GM18951 (cell line): Measurements from ENCODE around the gene NUB1.

Source experiments
- POLR2A ChIP-seq: IDR thresholded peaks from 4 replicates; pipeline ENCODE4 v1.6.1; 2011; ENCODE audit warnings: mild to moderate bottlenecking; ENCODE audit not compliant: insufficient read length, insufficient read depth; ENCODE audit errors: extremely low read depth
- in situ Hi-C: fragments of 300-500 bp; cut with MboI; formaldehyde crosslinking; loops from one replicate; pipeline ENCODE4 v1.12.0; 2022; ENCODE audit warnings: low sequenced_read_pairs, mixed read lengths, inconsistent platforms; ENCODE audit not compliant: unreplicated experiment

The NUB1 gene

DNA sequence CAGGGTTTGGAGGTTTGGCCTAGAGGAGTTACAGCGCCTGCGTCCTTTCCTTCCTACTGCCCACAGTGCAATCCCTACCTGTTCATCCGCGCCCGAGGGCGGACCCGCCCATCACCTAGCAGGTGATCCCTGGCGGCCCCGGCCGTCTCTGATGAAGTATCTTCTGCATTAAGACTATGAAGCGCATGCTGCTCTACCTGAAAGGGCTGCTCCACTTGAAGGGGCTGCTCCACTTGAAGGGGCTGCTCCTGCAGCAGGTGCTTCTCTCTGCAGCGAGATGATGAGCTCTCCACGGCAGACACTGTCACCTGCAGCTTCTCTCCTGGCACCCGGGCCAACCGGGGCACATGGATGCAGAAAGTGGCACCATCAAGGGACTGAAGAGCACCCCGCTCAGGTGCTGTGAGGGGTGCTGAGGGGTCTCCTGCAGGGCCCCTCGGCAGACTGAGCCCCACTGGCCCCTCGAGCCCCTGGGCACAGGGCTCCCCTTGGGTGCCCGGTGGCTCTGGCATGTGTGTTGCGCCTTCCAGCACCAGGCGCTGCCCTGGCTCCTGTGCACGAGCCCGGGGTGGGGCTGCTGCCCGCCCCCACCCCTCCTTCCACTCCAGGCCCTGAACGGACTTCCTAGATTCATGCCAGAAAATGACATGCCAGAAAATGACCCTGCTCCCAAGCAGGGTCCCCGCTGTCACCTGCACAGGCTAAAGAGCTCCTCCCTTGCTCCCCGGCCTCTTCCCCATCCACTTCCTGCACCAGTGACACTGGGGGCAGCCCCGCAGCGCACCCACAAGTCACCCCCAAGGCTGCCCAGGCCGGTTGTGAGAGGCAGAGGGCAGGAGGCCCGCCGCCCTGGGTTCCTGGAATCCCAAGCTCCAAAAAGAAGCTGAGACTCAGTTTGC is 38.8 kb downstream of the NUB1 start:
- TF ChIP-seq POLR2A = no peak
- in situ Hi-C loops = no loop called here

DNA sequence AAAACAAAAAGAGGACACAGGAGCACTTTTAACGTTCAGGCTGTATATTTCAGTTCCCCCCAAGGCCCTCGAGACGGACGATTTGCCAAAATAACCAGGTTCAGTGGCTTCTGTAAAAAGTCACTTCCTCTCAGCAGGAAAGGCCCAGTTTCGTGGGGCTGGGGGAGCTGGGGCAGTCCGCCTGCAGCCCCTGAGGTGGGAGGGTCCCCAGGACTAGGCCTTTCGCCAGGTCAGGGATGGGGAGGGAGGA is 39.4 kb downstream of the NUB1 start:
- TF ChIP-seq POLR2A = no peak
- in situ Hi-C loops = no loop called here

DNA sequence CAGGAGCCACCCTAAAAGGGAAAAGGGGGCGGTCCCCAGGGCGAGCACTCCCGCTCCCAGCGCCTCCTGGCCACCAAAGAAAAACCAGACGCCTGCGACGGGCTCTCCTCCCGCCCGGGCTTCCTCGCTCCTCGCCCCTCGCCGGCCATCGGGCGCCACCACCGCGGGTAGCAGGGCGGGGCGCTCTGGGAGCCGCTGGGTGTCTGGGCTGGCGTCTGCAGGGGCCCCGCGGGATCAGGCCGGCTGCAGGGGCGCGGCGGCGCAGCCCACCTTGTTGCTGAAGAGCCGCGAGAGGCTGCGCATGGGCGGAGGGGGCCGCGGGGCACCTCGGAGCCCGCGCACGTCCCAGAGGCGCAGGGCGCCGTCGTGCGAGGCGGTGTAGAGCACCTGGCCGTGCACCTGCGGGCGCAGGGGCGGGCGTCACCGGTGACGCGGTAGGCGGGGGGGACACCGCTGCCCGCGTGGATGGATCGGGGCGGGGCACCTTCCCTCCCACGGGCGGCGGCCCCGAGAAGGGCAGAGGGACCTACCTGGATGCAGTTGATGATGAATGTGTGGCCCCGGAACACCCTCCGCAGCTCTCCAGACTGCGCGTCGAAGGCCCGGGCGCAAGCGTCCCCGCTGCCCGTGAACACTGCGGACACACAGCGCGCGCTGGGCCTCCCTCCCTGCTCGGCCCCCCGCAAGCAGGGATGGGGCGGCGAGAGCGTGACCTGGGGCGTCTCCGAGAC is 39.9 kb downstream of the NUB1 start:
- in situ Hi-C loops = no loop called here
- no peak for TF ChIP-seq POLR2A

DNA sequence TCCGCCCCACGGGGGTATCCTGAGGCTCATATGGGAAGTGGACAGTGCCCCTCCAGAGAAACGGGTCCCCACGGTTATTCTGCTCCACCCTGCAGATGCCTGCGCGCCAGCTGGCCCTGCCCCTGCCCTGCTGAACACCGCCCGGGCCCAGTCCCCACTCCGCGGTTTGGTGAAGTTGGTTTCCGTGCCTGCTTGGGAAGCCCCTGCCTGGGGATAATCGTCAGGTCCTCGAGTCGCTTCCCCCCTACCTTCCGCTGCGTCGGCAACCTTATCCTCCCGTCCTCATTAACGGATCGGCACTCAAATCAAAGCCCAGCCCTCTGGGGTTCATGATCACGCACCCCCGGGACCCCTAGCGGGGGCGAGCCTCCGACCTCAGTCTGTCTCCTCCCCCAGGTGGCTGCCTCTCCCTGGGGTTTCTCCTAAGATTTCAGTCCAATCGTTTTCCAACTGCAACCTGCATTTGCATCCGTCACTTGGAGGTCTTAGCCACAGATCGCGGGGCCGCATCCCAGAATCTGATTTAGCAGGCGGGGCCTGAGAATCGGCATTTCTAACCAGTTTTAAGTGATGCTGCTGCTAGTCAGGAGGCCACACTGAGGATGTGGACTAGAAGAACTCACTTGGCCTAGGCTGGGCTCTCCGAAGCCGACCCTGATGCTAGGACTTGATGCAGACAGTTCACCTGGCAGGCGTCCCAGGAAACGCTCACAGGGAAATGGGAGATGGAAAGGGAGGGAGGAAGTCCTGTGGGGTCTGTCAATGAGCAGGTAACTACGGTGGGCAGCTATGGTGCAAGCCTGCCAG is 40.7 kb downstream of the NUB1 start:
- no peak for TF ChIP-seq POLR2A
- in situ Hi-C loops = no loop called here

DNA sequence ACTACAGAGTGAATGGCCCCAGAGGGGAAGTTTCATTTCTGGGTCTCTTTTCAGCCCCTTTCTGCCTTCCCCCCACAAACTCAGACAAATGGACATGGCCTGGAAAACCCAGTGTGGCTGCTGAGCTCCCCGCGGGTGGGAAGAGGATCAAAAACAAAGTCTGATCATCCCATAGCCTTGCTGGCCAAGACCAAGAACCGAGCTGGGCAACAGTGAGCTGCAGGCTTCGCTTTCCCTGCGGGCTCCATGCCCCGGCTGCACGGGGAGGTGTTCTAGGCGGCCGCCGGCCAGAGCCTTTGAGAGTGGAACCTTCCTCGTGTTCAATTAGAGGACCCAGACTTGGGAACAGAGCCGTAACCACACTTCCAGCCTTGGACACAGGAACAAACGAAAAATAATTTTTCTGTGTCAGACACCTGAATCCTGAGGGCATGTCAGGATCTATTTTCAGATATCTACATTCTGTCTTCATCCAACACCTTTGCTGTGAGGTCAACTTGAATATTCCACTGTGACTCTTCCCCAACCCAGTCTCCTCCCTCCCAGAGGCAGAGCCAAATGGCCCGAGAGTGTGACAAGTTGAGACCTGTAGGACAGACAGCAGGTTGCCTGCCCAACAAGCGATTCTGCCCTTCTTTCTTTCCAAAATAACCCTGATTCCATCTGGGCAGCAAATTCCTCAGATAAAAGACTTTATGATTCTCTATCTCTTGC is 42.2 kb downstream of the NUB1 start:
- in situ Hi-C loops = no loop called here
- TF ChIP-seq POLR2A = no peak

DNA sequence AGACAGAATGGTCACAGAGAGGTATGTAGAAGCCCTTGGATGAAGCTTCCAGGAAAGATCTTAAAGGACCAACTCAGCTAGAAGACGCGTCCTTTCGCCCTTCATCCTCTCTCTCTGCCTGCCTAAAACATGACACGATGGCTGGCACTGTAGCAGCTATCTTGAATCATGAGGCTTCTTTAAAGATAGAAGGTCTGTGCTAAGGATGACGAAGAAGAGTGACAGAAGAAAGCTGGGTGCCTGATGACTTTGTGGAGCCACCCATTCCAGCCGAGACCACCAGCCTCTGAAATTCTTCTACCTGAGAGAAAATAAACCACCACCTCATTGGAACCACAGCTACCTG is 42.7 kb downstream of the NUB1 start:
- TF ChIP-seq POLR2A = no peak
- in situ Hi-C loops = no loop called here

DNA sequence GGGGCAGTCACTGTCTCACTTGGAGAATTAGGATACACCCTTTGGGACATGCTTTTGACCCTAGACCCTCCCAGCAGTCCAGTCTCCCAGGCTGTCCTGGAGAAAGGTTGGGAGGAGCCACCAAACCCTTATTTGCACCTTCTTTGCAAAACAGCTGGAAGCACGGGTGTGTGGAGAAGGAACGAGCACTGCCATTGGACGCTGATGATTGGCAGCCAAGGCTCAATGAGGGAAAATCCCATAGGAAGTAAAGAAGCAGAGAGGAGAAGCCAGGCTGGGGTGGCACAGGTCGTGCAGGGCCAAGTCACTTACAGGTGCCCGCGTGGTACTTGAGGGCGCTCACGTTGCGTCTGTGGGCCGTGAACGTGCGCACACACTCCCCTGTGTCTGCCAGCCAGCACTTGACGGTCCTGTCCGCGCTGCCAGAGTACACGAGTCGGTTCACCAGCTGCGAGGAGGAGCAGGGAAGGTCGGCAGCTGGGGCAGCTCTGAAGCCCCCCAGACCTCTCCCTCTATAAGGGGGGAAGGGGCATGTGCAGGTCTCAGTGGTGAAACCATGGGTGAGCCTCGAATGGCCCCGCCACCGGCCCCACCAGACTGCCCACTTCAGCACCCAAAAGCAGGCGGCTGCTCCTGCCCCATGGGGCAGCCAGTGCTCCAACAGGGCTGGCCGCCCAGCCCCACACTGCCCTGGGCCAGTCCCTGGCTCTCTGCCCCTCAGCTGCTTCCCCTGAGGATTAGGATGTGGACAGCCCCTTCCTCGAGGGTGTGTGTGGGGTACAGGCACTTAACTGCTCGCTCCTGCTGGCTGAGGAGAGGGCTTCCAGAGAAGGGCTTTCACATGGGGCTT is 43.4 kb downstream of the NUB1 start:
- in situ Hi-C loops = no loop called here
- TF ChIP-seq POLR2A = no peak

DNA sequence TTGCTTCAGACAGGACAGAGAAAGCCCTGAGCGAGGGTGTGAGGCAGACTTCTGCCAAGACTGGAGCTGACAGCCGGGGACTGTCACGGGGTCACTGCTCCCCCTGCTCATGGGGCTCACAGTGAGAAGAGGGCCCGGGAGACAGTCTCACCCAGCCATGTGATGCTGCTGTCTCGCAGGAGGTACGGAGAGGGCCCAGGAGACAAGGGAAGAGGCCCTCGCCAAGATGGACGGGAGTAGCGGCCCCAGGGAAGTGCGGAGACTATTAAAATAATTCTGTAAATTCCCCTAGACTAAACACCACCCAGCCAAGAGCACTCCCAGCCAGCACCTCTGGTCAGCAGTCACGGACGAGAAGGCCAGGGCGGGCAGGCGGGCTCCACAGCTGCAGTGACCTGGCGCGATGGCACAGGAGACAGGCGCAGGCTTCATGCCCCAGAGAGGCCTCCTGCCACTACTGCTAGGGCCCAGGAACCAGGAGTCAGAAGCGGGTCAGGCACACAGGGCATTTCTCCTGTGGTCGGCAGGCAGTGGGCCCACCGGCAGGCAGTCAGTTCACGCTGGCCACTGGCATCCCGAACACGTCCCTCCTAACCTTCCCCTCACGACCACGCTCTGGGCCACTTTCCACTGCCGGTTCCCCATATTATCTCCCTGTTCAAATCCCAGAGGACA is 44.2 kb downstream of the NUB1 start:
- no peak for TF ChIP-seq POLR2A
- in situ Hi-C loops = no loop called here

DNA sequence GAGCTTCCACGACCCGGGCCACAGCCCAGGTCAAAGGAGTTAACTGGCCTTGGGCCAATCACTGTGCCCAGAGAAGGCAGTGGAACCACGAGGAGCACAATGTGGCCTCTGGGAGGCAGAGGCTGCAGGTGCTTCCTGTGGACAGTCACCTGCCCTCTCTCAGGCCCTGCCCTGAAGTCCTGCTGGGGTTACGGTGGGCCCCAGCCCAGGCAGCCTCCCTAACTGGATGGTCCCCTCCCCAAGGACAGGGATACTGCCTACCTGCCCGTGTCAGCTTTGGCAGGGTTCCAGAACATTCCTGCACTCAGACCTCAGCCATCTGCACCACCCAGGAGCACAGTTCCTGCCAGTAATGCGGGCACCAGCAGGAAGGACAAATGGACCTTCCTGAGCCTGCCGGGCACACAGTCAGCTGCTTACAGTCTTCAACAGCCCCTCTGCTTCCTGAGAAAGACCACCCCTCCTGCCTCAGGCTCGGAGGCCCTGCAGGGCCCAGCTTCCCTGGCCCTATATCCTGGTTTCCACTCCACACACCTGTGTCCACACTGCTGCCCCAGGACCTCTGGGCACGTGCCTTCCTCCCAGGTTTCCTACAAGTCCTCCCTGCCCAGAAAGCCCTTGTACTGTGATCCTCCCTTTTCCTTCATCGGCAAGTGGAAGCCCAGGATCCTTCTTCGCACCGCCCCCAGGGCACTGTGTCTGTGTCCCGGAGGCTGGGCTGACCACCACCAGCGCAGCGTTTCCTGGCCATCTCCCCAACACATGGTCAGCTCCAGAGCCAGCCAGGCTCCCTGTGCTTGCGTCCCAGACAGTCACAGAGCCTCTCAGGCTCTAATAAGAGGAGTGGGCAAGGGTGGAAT is 44.9 kb downstream of the NUB1 start:
- in situ Hi-C loops = no loop called here
- no peak for TF ChIP-seq POLR2A

DNA sequence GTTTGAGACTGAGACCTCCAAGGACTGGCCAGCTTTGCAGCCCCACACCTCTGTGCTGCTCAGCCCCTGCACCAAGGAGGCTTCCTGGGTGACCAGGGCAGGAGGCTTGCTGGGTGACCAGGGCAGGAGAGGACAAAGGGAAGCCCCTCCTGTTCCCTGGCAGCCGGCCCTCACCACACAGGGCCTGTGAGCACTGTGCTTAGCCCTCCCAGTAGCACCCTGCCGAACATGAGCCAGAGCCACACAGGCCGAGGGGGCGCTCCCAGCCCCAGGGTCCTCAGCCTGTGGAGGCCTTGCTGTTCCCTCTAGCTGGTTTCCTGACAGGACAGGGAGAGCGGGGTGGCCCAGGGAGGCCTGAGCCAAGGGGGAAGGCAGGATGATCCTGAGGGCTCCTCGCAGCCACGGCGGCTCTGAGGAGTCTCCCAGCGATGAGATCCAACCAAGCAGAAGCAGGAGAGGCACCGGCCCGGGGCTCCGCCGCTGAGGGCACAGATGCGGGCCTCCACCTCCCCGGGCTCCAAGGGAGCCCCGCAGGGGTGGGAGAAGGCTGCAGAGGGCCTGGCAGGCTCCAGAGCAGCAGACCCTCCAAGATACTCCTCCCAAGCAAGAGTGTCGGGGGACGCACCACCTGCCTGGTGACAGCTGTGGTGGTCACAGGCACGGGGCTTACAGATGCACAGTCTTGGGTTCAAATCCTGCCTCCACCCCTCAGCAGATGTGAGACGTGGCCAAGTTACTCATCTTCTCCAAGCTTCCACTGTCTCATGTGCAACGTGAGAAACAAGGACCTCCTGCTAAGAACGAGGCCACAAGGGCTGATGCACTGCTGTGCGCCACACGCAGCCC is 45.8 kb downstream of the NUB1 start:
- in situ Hi-C loops = no loop called here
- no peak for TF ChIP-seq POLR2A
